GM18909 (cell line): ENCODE results near the gene SSBP2.

ENCODE experiments used
- ATAC-seq: cut with Tn5 transposase; IDR thresholded peaks from one replicate; pipeline ENCODE4 v1.9.1; 2021; ENCODE audit warnings: mild to moderate bottlenecking; ENCODE audit not compliant: unreplicated experiment, poor library complexity

Gene SSBP2

GRCh38 chr5:81767938-81768337 lies 17.0 kb upstream of the SSBP2 start:
- no peak for ATAC-seq

- no peak for ATAC-seq
Observed at GRCh38 chr5:81767097-81767496, 16.2 kb upstream of the SSBP2 start.

GRCh38 chr5:81766611-81767010 lies 15.7 kb upstream of the SSBP2 start:
- ATAC-seq = no peak

- ATAC-seq = no peak
Observed at GRCh38 chr5:81763294-81763928, 12.5 kb upstream of the SSBP2 start.

- no peak for ATAC-seq
Observed at GRCh38 chr5:81762853-81763252, 12.0 kb upstream of the SSBP2 start.

- ATAC-seq = no peak
Observed at GRCh38 chr5:81762401-81762800, 11.5 kb upstream of the SSBP2 start.

- ATAC-seq = no peak
Observed at GRCh38 chr5:81761970-81762369, 11.1 kb upstream of the SSBP2 start.

GRCh38 chr5:81761270-81761669 lies 10.4 kb upstream of the SSBP2 start:
- ATAC-seq = no peak

GRCh38 chr5:81760521-81760920 lies 9.6 kb upstream of the SSBP2 start:
- ATAC-seq = no peak

- no peak for ATAC-seq
Observed at GRCh38 chr5:81759632-81760005, 8.7 kb upstream of the SSBP2 start.

GRCh38 chr5:81757404-81757803 lies 6.5 kb upstream of the SSBP2 start:
- ATAC-seq = no peak

- ATAC-seq = no peak
Observed at GRCh38 chr5:81756016-81756415, 5.1 kb upstream of the SSBP2 start.

- ATAC-seq = no peak
Observed at GRCh38 chr5:81755320-81755719, 4.4 kb upstream of the SSBP2 start.

GRCh38 chr5:81754621-81755020 lies 3.7 kb upstream of the SSBP2 start:
- no peak for ATAC-seq

- no peak for ATAC-seq
Observed at GRCh38 chr5:81753429-81753828, 2.5 kb upstream of the SSBP2 start.

GRCh38 chr5:81752644-81752963 lies 1.7 kb upstream of the SSBP2 start:
- ATAC-seq = no peak

GRCh38 chr5:81751836-81752643 lies 1.1 kb upstream of the SSBP2 start:
- ATAC-seq = no peak

- ATAC-seq = peak; percentile 18
Observed at GRCh38 chr5:81750308-81751008, 439 bp downstream of the SSBP2 start.

- ATAC-seq = peak; percentile 41
Observed at GRCh38 chr5:81749561-81750307, 1.2 kb downstream of the SSBP2 start.

- no peak for ATAC-seq
Observed at GRCh38 chr5:81749192-81749560, 1.7 kb downstream of the SSBP2 start.

- ATAC-seq = no peak
Observed at GRCh38 chr5:81748556-81748955, 2.3 kb downstream of the SSBP2 start.
